Measurements from ENCODE around the gene MAMDC2. TPM values are rescaled to one million over a fixed set of nuclear protein-coding genes. Genes with fewer than 3 reads are reported as not detected.

MAMDC2 gene
- total RNA-seq, 1 experiment from 2014 or later, result not detected

- no peak for DNase-seq (ENCODE audit: low read depth in 1 of 2, low spot score in 2 of 2)
- Histone ChIP-seq H3K4me1 (replicated peaks) (no peaks in the 10 kb centered on the region), H3K36me3 (no peaks in the 10 kb centered on the region), H3K27ac (no peak overlapping the region), H3K9me3 (replicated peaks) (no peaks in the 10 kb centered on the region), H3K4me3 (no peak overlapping the region), H3K27me3 (replicated peaks) (no peaks in the 10 kb centered on the region)
Observed at GRCh38 chr9:70061776-70062175, 18.1 kb downstream of the MAMDC2 start.

- DNase-seq (ENCODE audit: low read depth in 1 of 2, low spot score in 2 of 2), result no peak
- no peaks in the 10 kb centered on the region for H3K4me1 ChIP-seq (replicated peaks)
- H3K27ac ChIP-seq, result no peak overlapping the region
- H3K27me3 ChIP-seq (replicated peaks), result no peaks in the 10 kb centered on the region
- no peaks in the 10 kb centered on the region for H3K9me3 ChIP-seq (replicated peaks)
- H3K4me3 ChIP-seq, result no peak overlapping the region
- H3K36me3 ChIP-seq, result no peaks in the 10 kb centered on the region
Observed at GRCh38 chr9:70064496-70064895, 20.8 kb downstream of the MAMDC2 start.

- H3K9me3 ChIP-seq (replicated peaks), result no peaks in the 10 kb centered on the region
- no peak overlapping the region for H3K27ac ChIP-seq
- H3K4me1 ChIP-seq (replicated peaks), result no peaks in the 10 kb centered on the region
- H3K27me3 ChIP-seq (replicated peaks), result no peaks in the 10 kb centered on the region
- no peaks in the 10 kb centered on the region for H3K36me3 ChIP-seq
- H3K4me3 ChIP-seq, result no peak overlapping the region
- no peak for DNase-seq (ENCODE audit: low read depth in 1 of 2, low spot score in 2 of 2)
Observed at GRCh38 chr9:70065572-70065971, 21.9 kb downstream of the MAMDC2 start.

- DNase-seq (ENCODE audit: low read depth in 1 of 2, low spot score in 2 of 2), result no peak
- Histone ChIP-seq H3K27ac (no peak overlapping the region), H3K9me3 (replicated peaks) (no peaks in the 10 kb centered on the region), H3K4me3 (no peak overlapping the region), H3K27me3 (replicated peaks) (no peaks in the 10 kb centered on the region), H3K36me3 (no peaks in the 10 kb centered on the region), H3K4me1 (replicated peaks) (no peaks in the 10 kb centered on the region)
Observed at GRCh38 chr9:70066418-70066817, 22.8 kb downstream of the MAMDC2 start.

- no peaks in the 10 kb centered on the region for H3K27me3 ChIP-seq (replicated peaks)
- no peak overlapping the region for H3K27ac ChIP-seq
- no peak overlapping the region for H3K4me3 ChIP-seq
- no peaks in the 10 kb centered on the region for H3K36me3 ChIP-seq
- no peaks in the 10 kb centered on the region for H3K4me1 ChIP-seq (replicated peaks)
- no peaks in the 10 kb centered on the region for H3K9me3 ChIP-seq (replicated peaks)
- DNase-seq (ENCODE audit: low read depth in 1 of 2, low spot score in 2 of 2), result no peak
Observed at GRCh38 chr9:70066874-70067273, 23.2 kb downstream of the MAMDC2 start.

GRCh38 chr9:70069704-70070103, 26.1 kb downstream of the MAMDC2 start:
- DNase-seq (ENCODE audit: low read depth in 1 of 2, low spot score in 2 of 2), result no peak
- no peak overlapping the region for H3K4me3 ChIP-seq
- no peaks in the 10 kb centered on the region for H3K27me3 ChIP-seq (replicated peaks)
- no peaks in the 10 kb centered on the region for H3K9me3 ChIP-seq (replicated peaks)
- H3K27ac ChIP-seq, result no peak overlapping the region
- H3K4me1 ChIP-seq (replicated peaks), result no peaks in the 10 kb centered on the region
- H3K36me3 ChIP-seq, result no peaks in the 10 kb centered on the region

- Histone ChIP-seq H3K9me3 (replicated peaks) (no peaks in the 10 kb centered on the region), H3K36me3 (no peaks in the 10 kb centered on the region), H3K27ac (no peak overlapping the region), H3K27me3 (replicated peaks) (no peaks in the 10 kb centered on the region), H3K4me3 (no peak overlapping the region), H3K4me1 (replicated peaks) (no peaks in the 10 kb centered on the region)
- no peak for DNase-seq (ENCODE audit: low read depth in 1 of 2, low spot score in 2 of 2)
Observed at GRCh38 chr9:70073193-70073592, 29.5 kb downstream of the MAMDC2 start.

- no peaks in the 10 kb centered on the region for H3K36me3 ChIP-seq
- no peaks in the 10 kb centered on the region for H3K27me3 ChIP-seq (replicated peaks)
- no peak overlapping the region for H3K4me3 ChIP-seq
- H3K9me3 ChIP-seq (replicated peaks), result no peaks in the 10 kb centered on the region
- DNase-seq (ENCODE audit: low read depth in 1 of 2, low spot score in 2 of 2), result no peak
- H3K4me1 ChIP-seq (replicated peaks), result peaks cover 5% of the 10 kb centered on the region
- no peak overlapping the region for H3K27ac ChIP-seq
Observed at GRCh38 chr9:70073756-70074155, 30.1 kb downstream of the MAMDC2 start.

GRCh38 chr9:70076678-70077077, 33.0 kb downstream of the MAMDC2 start:
- no peaks in the 10 kb centered on the region for H3K27me3 ChIP-seq (replicated peaks)
- DNase-seq (ENCODE audit: low read depth in 1 of 2, low spot score in 2 of 2), result no peak
- no peak overlapping the region for H3K27ac ChIP-seq
- H3K4me3 ChIP-seq, result no peak overlapping the region
- H3K36me3 ChIP-seq, result no peaks in the 10 kb centered on the region
- peaks cover 33% of the 10 kb centered on the region for H3K4me1 ChIP-seq (replicated peaks)
- no peaks in the 10 kb centered on the region for H3K9me3 ChIP-seq (replicated peaks)

- Histone ChIP-seq H3K9me3 (replicated peaks) (no peaks in the 10 kb centered on the region), H3K27ac (peak overlapping the region; percentile 93), H3K4me3 (no peak overlapping the region), H3K4me1 (replicated peaks) (peaks cover 33% of the 10 kb centered on the region), H3K36me3 (no peaks in the 10 kb centered on the region), H3K27me3 (replicated peaks) (no peaks in the 10 kb centered on the region)
- peak; percentile 76 to 77 for DNase-seq (ENCODE audit: low read depth in 1 of 2, low spot score in 2 of 2)
Observed at GRCh38 chr9:70079417-70080037, 35.9 kb downstream of the MAMDC2 start.

- H3K4me1 ChIP-seq (replicated peaks), result peaks cover 33% of the 10 kb centered on the region
- H3K4me3 ChIP-seq, result no peak overlapping the region
- peak overlapping the region; percentile 93 for H3K27ac ChIP-seq
- no peaks in the 10 kb centered on the region for H3K9me3 ChIP-seq (replicated peaks)
- DNase-seq (ENCODE audit: low read depth in 1 of 2, low spot score in 2 of 2), result peak; percentile 70 to 76
- no peaks in the 10 kb centered on the region for H3K36me3 ChIP-seq
- H3K27me3 ChIP-seq (replicated peaks), result no peaks in the 10 kb centered on the region
Observed at GRCh38 chr9:70080481-70081119, 37.0 kb downstream of the MAMDC2 start.

GRCh38 chr9:70081120-70081495, 37.5 kb downstream of the MAMDC2 start:
- H3K9me3 ChIP-seq (replicated peaks), result no peaks in the 10 kb centered on the region
- peak; percentile 59 to 70 for DNase-seq (ENCODE audit: low read depth in 1 of 2, low spot score in 2 of 2)
- H3K27me3 ChIP-seq (replicated peaks), result no peaks in the 10 kb centered on the region
- peaks cover 33% of the 10 kb centered on the region for H3K4me1 ChIP-seq (replicated peaks)
- no peak overlapping the region for H3K4me3 ChIP-seq
- peak overlapping the region; percentile 93 for H3K27ac ChIP-seq
- no peaks in the 10 kb centered on the region for H3K36me3 ChIP-seq

GRCh38 chr9:70083429-70083828, 39.8 kb downstream of the MAMDC2 start:
- Histone ChIP-seq H3K9me3 (replicated peaks) (no peaks in the 10 kb centered on the region), H3K4me1 (replicated peaks) (peaks cover 32% of the 10 kb centered on the region), H3K27ac (no peak overlapping the region), H3K4me3 (no peak overlapping the region), H3K36me3 (no peaks in the 10 kb centered on the region), H3K27me3 (replicated peaks) (no peaks in the 10 kb centered on the region)
- no peak for DNase-seq (ENCODE audit: low read depth in 1 of 2, low spot score in 2 of 2)

- no peak for DNase-seq (ENCODE audit: low read depth in 1 of 2, low spot score in 2 of 2)
- no peak overlapping the region for H3K4me3 ChIP-seq
- H3K4me1 ChIP-seq (replicated peaks), result peaks cover 13% of the 10 kb centered on the region
- no peaks in the 10 kb centered on the region for H3K9me3 ChIP-seq (replicated peaks)
- H3K27ac ChIP-seq, result no peak overlapping the region
- no peaks in the 10 kb centered on the region for H3K36me3 ChIP-seq
- H3K27me3 ChIP-seq (replicated peaks), result no peaks in the 10 kb centered on the region
Observed at GRCh38 chr9:70085241-70085640, 41.6 kb downstream of the MAMDC2 start.

GRCh38 chr9:70091103-70091502, 47.5 kb downstream of the MAMDC2 start:
- H3K4me1 ChIP-seq (replicated peaks), result peaks cover 8% of the 10 kb centered on the region
- no peaks in the 10 kb centered on the region for H3K36me3 ChIP-seq
- no peaks in the 10 kb centered on the region for H3K9me3 ChIP-seq (replicated peaks)
- H3K27ac ChIP-seq, result no peak overlapping the region
- H3K27me3 ChIP-seq (replicated peaks), result no peaks in the 10 kb centered on the region
- no peak overlapping the region for H3K4me3 ChIP-seq
- no peak for DNase-seq (ENCODE audit: low read depth in 1 of 2, low spot score in 2 of 2)

Data from SJSA1 (cell line).